ENCODE data around the gene PCDHB2.
A peak's percentile ranks its signal among the peaks of the same experiment; 100 is the strongest.
"Not testable (repeated sequence)": the region's sequence is repeated elsewhere in the genome, so short reads cannot be mapped to it uniquely, and the experiment has no call there.

PCDHB2 gene

GRCh38 chr5:141095263-141095641 is 837 bp downstream of the PCDHB2 start:
- peak overlapping the region; percentile 54 for H3K27ac ChIP-seq
- no peak for TF ChIP-seq ZFX (IDR thresholded peaks at IDR 0.05; ENCODE audit: borderline replicate concordance)
- no peak for TF ChIP-seq CTCF (IDR thresholded peaks at IDR 0.05)

- not testable (repeated sequence) for H3K27ac ChIP-seq
Measured at GRCh38 chr5:141096181-141096580, 1.8 kb downstream of the PCDHB2 start.

GRCh38 chr5:141096586-141096985 is 2.2 kb downstream of the PCDHB2 start:
- H3K27ac ChIP-seq = not testable (repeated sequence)

GRCh38 chr5:141100243-141100805 is 5.9 kb downstream of the PCDHB2 start, which contains the start of gene PCDHB3:
TSS of gene PCDHB3 (plus strand) at chr5:141100473. CDS start at chr5:141100650, 177 bp downstream.
- H3K27ac ChIP-seq = no peak within 1 kb of the TSS
- TF ChIP-seq ZFX (IDR thresholded peaks at IDR 0.05; ENCODE audit: borderline replicate concordance) (no peak), CTCF (IDR thresholded peaks at IDR 0.05) (peak; percentile 44)

GRCh38 chr5:141101059-141101458 is 6.6 kb downstream of the PCDHB2 start:
- TF ChIP-seq ZFX (IDR thresholded peaks at IDR 0.05; ENCODE audit: borderline replicate concordance) (no peak), CTCF (IDR thresholded peaks at IDR 0.05) (no peak)
- no peak overlapping the region for H3K27ac ChIP-seq

GRCh38 chr5:141102070-141102469 is 7.7 kb downstream of the PCDHB2 start:
- not testable (repeated sequence) for H3K27ac ChIP-seq

- H3K27ac ChIP-seq = not testable (repeated sequence)
Measured at GRCh38 chr5:141102471-141102870, 8.1 kb downstream of the PCDHB2 start.

GRCh38 chr5:141105350-141105749 is 10.9 kb downstream of the PCDHB2 start:
- H3K27ac ChIP-seq = no peak overlapping the region
- TF ChIP-seq CTCF (IDR thresholded peaks at IDR 0.05) (no peak), ZFX (IDR thresholded peaks at IDR 0.05; ENCODE audit: borderline replicate concordance) (no peak)

- no peak for TF ChIP-seq ZFX (IDR thresholded peaks at IDR 0.05; ENCODE audit: borderline replicate concordance)
- no peak overlapping the region for H3K27ac ChIP-seq
Measured at GRCh38 chr5:141119250-141119649, 24.8 kb downstream of the PCDHB2 start.

GRCh38 chr5:141121563-141121962 is 27.1 kb downstream of the PCDHB2 start, which contains the start of gene PCDHB4:
TSS of gene PCDHB4 (plus strand) at chr5:141121818. CDS start at chr5:141121999, 181 bp downstream.
- peak; percentile 31 for TF ChIP-seq CTCF (IDR thresholded peaks at IDR 0.05)
- no peak for TF ChIP-seq ZFX (IDR thresholded peaks at IDR 0.05; ENCODE audit: borderline replicate concordance)
- H3K27ac ChIP-seq = no peak within 1 kb of the TSS
